Esophagus squamous epithelium (tissue), 5 donors: ENCODE results near the gene PYROXD2. TPM values are rescaled to one million over a fixed set of nuclear protein-coding genes. Genes with fewer than 3 reads are reported as not detected.
A peak's percentile ranks its signal among the peaks of the same experiment; 100 is the strongest.
"Not testable (repeated sequence)": the region's sequence is repeated elsewhere in the genome, so short reads cannot be mapped to it uniquely, and the experiment has no call there.

ENCODE experiments used
- DNase-seq: peaks from one replicate; lab custom pipeline; 2025; lab: John Stamatoyannopoulos, UW
- H3K27ac ChIP-seq, 4 donors: fragments of 200-600 bp; sonication (generic); one replicate each; pipeline ENCODE4 v1.5.1; 2016 to 2019; ENCODE audit warnings: mild to moderate bottlenecking in 1 of 4
- H3K27me3 ChIP-seq, 4 donors: fragments of 200-600 bp; sonication (generic); 1 replicate in 3 of 4; 2 replicates in 1 of 4; pipeline versions ENCODE4 v1.5.1 to v1.6.0; 2017 to 2021; ENCODE audit warnings: antibody characterized with exemption in 1 of 4
- H3K36me3 ChIP-seq, 3 donors: fragments of 200-600 bp; sonication (generic); one replicate each; pipeline ENCODE4 v1.5.1; 2016 to 2019
- H3K4me1 ChIP-seq, 3 donors: fragments of 200-600 bp; sonication (generic); one replicate each; pipeline ENCODE4 v1.5.1; 2017 to 2019
- H3K4me3 ChIP-seq, 4 donors: fragments of 200-600 bp; sonication (generic); 1 replicate in 3 of 4; 2 replicates in 1 of 4; pipeline ENCODE4 v1.5.1; 2016 to 2019; ENCODE audit warnings: mild to moderate bottlenecking in 2 of 4, moderate library complexity in 1 of 4
- H3K9me3 ChIP-seq, 3 donors: fragments of 200-600 bp; sonication (generic); one replicate each; pipeline ENCODE4 v1.5.1; 2016 to 2019
- CTCF ChIP-seq, 6 experiments: fragments of 450-650 bp in 4 of 6; fragments of 200-600 bp in 2 of 6; sonication (generic) in 2 of 6; IDR thresholded peaks; one replicate each; pipeline ENCODE4 v1.5.1; 2016 to 2019; ENCODE audit warnings: antibody characterized with exemption in 6 of 6, mild to moderate bottlenecking in 4 of 6, moderate library complexity in 4 of 6
- POLR2A ChIP-seq, 4 donors: fragments of 450-650 bp; IDR thresholded peaks; one replicate each; pipeline ENCODE4 v1.6.1; 2017; ENCODE audit warnings: antibody characterized with exemption in 4 of 4, mild to moderate bottlenecking in 4 of 4, moderate library complexity in 3 of 4
- WGBS, 2 donors: methylation state at CpG; one replicate each; pipeline ENCODE4 v1.1.5; 2018; 5-methylcytosine and 5-hydroxymethylcytosine counted together
- intact Hi-C: fragments of 100-400 bp; cut with DNase I; formaldehyde crosslinking; loops from one replicate; pipeline ENCODE4 v1.15.0; 2022
- total RNA-seq, 4 donors: library from RNA; depleted of rRNA; stranded (reverse); fragments of >200 nt; gene quantifications; one replicate each; pipeline ENCODE4 v1.1.0, GENCODE V29; 2016
- donor health status: DM: yes; HTN: yes; CAD: no.

Gene PYROXD2
- total RNA-seq, 4 donors from 2014 or later: 1.6 to 7.7 (median 3.9) TPM

- WGBS, 2 donors: 45 to 47% methylated on average over 6 of the region's 6 CpGs
- intact Hi-C loops: no loop called here
- DNase-seq: no peak
- TF ChIP-seq CTCF (IDR thresholded peaks at IDR 0.05) (no peak), POLR2A (IDR thresholded peaks at IDR 0.05) (no peak)
- peaks cover 0 to 17% (median 15%) of the 10 kb centered on the region in 3 donors for H3K9me3 ChIP-seq
- peaks cover 0 to 20% (median 0%) of the 10 kb centered on the region in 3 donors for H3K4me1 ChIP-seq
- H3K27ac ChIP-seq: peak overlapping the region in 1 of 4 donors; percentile 42
- H3K4me3 ChIP-seq: no peak overlapping the region
- no peaks in the 10 kb centered on the region for H3K36me3 ChIP-seq
- peaks cover 0 to 48% (median 0%) of the 10 kb centered on the region in 4 donors for H3K27me3 ChIP-seq
Observed at GRCh38 chr10:98344589-98345038, 70.4 kb downstream of the PYROXD2 start.

- DNase-seq, intact Hi-C loops, H3K27ac ChIP-seq, H3K9me3 ChIP-seq, H3K36me3 ChIP-seq, H3K4me3 ChIP-seq: not testable (repeated sequence)
- 40 to 80% methylated on average over 2 to 10 of the region's 10 CpGs for WGBS, 2 donors
- peaks cover 0 to 15% (median 0%) of the 10 kb centered on the region in 3 donors for H3K4me1 ChIP-seq
- peaks cover 0 to 52% (median 0%) of the 10 kb centered on the region in 4 donors for H3K27me3 ChIP-seq
Observed at GRCh38 chr10:98341701-98342100, 73.3 kb downstream of the PYROXD2 start.

GRCh38 chr10:98340940-98341310, 74.1 kb downstream of the PYROXD2 start:
- Histone ChIP-seq H3K9me3 (no peaks in the 10 kb centered on the region), H3K27ac (no peak overlapping the region), H3K27me3 (peaks cover 0 to 49% (median 0%) of the 10 kb centered on the region in 4 donors), H3K4me1 (peaks cover 0 to 15% (median 0%) of the 10 kb centered on the region in 3 donors), H3K36me3 (no peaks in the 10 kb centered on the region), H3K4me3 (no peak overlapping the region)
- TF ChIP-seq CTCF (IDR thresholded peaks at IDR 0.05): no peak
- TF ChIP-seq POLR2A (IDR thresholded peaks at IDR 0.05): no peak
- WGBS, 2 donors: 8 to 18% methylated on average over 2 of the region's 2 CpGs
- intact Hi-C loops: no loop called here
- no peak for DNase-seq

- DNase-seq: no peak
- Histone ChIP-seq H3K4me1 (peaks cover 0 to 15% (median 0%) of the 10 kb centered on the region in 3 donors), H3K4me3 (no peak overlapping the region), H3K27me3 (peaks cover 0 to 45% (median 0%) of the 10 kb centered on the region in 4 donors), H3K9me3 (no peaks in the 10 kb centered on the region), H3K27ac (no peak overlapping the region), H3K36me3 (no peaks in the 10 kb centered on the region)
- intact Hi-C loops: no loop called here
- 37 to 49% methylated on average over 7 to 8 of the region's 8 CpGs for WGBS, 2 donors
- TF ChIP-seq CTCF (IDR thresholded peaks at IDR 0.05) (no peak), POLR2A (IDR thresholded peaks at IDR 0.05) (no peak)
Observed at GRCh38 chr10:98340261-98340939, 74.6 kb downstream of the PYROXD2 start.

GRCh38 chr10:98339799-98340198, 75.2 kb downstream of the PYROXD2 start:
- DNase-seq: no peak
- intact Hi-C loops: no loop called here
- Histone ChIP-seq H3K36me3 (no peaks in the 10 kb centered on the region), H3K27me3 (peaks cover 0 to 45% (median 0%) of the 10 kb centered on the region in 4 donors), H3K4me1 (peaks cover 0 to 9% (median 0%) of the 10 kb centered on the region in 3 donors), H3K4me3 (no peak overlapping the region), H3K27ac (no peak overlapping the region), H3K9me3 (no peaks in the 10 kb centered on the region)
- 76 to 79% methylated on average over 5 of the region's 5 CpGs for WGBS, 2 donors
- TF ChIP-seq POLR2A (IDR thresholded peaks at IDR 0.05): no peak
- no peak for TF ChIP-seq CTCF (IDR thresholded peaks at IDR 0.05)
